T follicular helper cell (primary cell): ENCODE data around the gene CHTF18.

Experiments
- DNase-seq: peaks from one replicate; pipeline ENCODE4 v3.0.0-alpha.2; 2020; ENCODE audit warnings: low read depth

CHTF18 gene

GRCh38 chr16:760545-761343, 27.7 kb upstream of the CHTF18 start, which contains the start of gene MSLN:
MSLN (plus strand) TSS chr16:760734; CDS start chr16:762681, 1,947 bp downstream.
- DNase-seq: no peak

GRCh38 chr16:761625-762513, 26.6 kb upstream of the CHTF18 start:
- DNase-seq: no peak

- DNase-seq: no peak
These were observed 25.7 kb upstream of the CHTF18 start for GRCh38 chr16:762595-763268.

DNA sequence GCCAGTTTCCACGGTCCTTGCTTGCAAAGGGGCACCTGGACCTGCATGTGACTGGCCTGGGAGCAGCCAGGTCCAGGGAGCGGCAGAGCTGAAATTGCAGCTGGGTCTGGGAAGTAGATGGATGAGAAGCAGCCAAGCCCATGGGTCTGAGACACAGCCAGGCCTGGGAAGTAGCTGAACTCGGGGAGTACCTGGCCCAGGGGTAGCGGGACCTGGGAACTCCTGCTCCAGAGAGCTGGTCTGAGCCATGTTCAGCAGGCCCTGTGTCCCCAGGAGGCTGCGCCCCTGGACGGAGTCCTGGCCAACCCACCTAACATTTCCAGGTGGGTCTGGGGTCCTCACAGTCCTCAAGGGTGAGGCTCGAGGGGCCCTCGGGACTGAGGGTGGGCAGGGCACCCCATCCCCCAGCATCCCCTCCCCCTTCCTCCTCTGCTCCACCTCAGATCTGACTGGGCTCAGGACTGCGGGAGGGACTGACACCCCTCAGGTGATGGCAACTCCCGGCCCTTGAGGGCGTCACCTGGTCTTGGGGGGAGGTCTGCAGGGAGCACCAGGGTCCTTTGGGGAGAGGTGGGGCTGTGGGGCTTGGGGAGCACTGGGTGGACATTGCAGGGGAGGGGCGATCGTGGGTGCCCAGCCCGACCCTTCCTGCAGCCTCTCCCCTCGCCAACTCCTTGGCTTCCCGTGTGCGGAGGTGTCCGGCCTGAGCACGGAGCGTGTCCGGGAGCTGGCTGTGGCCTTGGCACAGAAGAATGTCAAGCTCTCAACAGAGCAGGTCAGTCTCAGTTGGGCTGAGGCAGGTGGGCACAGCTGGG, 24.8 kb upstream of the CHTF18 start:
- no peak for DNase-seq

GRCh38 chr16:764184-764750, 24.2 kb upstream of the CHTF18 start:
- no peak for DNase-seq

- DNase-seq: no peak
These were observed 23.5 kb upstream of the CHTF18 start for GRCh38 chr16:764848-765487.

- DNase-seq: no peak
These were observed 22.9 kb upstream of the CHTF18 start for GRCh38 chr16:765488-765865.

GRCh38 chr16:766008-766819, 22.2 kb upstream of the CHTF18 start:
- DNase-seq: no peak

DNA sequence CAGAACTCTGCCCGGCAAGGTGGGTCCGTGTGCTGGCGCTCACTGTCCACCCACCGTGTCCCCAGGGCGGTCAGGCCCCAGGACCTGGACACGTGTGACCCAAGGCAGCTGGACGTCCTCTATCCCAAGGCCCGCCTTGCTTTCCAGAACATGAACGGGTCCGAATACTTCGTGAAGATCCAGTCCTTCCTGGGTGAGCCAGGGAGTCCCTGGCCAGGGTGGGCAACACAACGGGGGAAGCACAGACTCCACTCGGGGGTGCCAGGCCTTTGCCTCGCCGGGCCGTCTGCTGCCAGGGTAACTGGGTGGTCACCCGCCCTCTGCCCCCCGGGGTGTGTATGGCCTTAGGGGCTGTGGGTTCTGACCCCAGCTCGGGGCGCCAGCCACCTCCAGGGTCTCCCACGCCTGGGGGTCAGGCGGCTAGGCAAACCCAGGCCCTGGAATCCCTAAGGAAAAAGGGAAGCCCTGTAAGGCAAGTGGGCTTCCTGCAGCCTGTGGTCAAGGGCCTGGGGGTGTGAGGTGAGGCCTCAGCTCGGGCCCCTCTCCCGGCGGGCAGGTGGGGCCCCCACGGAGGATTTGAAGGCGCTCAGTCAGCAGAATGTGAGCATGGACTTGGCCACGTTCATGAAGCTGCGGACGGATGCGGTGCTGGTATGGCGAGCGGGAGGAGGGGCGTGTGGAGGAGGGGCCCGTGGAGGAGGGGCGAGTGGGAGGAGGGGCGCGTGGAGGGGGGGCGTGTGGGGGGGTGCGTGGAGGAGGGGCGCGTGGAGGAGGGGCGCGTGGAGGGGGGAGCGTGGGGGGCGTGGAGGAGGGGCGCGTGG, 21.4 kb upstream of the CHTF18 start:
- no peak for DNase-seq

DNA sequence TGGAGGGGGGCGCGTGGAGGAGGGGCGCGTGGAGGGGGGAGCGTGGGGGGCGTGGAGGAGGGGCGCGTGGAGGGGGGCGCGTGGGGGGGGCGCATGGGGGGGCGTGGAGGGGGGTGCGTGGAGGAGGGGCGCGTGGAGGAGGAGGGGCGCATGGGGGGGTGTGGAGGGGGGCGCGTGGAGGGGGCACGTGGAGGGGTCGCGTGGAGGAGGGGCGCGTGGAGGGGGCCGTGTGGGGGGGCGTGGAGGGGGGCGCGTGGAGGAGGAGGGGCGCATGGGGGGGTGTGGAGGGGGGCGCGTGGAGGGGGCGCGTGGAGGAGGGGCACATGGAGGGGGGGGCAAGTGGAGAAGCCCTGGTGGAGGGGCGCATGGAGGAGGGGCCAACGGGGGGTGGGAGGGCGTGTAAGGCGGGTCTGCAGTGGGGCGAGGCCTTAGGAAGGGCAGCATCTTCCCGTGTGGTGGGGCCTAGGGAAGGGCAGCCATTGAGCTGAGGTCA, 20.6 kb upstream of the CHTF18 start:
- no peak for DNase-seq

- no peak for DNase-seq
These were observed 20.0 kb upstream of the CHTF18 start for GRCh38 chr16:768428-768827.

GRCh38 chr16:769184-769784, 19.1 kb upstream of the CHTF18 start:
- no peak for DNase-seq

GRCh38 chr16:769934-770333, 18.5 kb upstream of the CHTF18 start:
- no peak for DNase-seq

DNA sequence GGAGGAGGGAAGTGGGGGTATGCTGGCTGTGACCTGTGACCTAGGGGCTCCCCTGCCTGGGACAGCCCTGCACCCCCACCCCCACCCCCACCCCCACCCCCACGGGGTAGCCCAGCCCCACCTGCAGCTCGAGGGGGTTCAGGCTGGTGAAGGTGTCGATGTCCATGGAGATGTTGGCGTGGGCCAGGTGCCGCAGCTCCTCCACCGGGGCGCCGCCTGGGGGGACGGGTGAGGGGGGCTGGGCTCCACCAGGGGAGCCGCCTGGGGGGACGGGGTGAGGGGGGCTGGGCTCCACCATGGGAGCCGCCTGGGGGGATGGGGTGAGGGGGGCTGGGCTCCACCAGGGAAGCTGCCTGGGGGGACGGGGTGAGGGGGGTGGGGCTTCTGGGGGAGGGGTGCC, 18.0 kb upstream of the CHTF18 start:
- DNase-seq: no peak

GRCh38 chr16:772959-773358, 15.5 kb upstream of the CHTF18 start:
- no peak for DNase-seq

DNA sequence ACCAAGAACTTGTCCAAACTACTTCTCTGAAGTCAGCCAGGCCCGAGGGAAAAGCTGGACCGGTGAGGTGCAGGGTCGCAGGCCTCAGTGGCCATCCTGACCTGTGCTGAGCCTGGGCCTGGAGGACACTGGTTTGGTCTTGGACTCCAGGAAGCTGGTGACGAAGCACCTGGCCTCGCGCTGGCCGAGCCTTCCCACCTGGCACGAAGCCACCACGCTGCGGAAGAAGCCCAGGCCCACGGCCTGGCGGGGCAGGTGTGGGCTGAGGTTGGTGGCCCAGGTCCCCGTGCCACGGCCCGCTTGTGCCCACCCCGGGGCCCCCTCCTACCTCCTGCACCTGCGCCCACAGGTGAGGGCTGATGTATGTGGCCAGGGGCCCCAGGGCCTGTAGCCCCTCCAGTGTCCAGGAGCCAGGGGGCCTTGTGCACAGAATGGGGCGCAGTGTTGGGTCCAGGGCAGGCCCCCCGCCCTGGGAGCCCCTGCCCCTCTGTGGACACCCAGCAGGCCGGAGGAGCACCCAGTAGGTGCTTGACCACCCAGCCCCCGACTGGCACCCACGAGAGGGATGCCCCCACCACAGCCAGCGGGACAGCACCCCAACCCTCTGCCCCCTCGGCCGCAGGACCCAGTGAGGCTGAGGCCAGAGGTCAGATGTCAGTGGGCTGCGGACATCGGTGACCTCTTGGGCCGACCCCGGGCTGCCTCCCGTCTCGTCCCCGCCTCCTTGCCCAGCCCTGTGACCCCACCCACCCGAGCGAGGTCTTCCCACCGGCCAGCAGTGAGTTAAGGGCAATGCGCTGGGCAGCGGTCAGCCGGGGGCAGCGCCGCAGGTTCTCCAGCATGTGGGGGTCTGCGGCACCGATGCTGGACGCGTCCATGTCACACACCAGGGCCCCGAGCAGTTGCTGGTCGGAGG, 14.1 kb upstream of the CHTF18 start:
- no peak for DNase-seq

- no peak for DNase-seq
These were observed 13.1 kb upstream of the CHTF18 start for GRCh38 chr16:775236-775796.
